NCI-H1436 treated with DMSO at 0.1 percent for 48 hours (cell line): ENCODE measurements around the gene STK11IP.

Experiments
- DNase-seq: peaks from one replicate; lab custom pipeline; 2025; lab: John Stamatoyannopoulos, UW

STK11IP gene

DNA sequence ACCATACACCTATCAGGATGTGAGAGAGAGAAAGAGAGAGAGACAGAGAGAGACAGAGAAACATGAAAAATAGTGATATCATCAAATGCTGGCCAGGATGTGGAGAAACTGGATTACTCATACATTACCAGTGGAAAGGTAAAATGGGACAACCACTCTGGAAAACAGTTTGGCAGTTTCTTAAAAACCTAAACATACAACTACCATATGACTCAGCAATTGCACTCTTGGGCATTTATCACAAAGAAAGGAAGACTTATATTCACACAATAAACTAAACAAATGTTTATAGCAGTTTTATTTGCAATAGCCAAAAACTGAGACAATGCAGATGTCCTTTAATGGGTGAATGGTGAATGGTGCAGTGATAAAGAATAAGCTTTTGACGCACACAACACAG, 58.9 kb downstream of the STK11IP start:
- no peak for DNase-seq

DNA sequence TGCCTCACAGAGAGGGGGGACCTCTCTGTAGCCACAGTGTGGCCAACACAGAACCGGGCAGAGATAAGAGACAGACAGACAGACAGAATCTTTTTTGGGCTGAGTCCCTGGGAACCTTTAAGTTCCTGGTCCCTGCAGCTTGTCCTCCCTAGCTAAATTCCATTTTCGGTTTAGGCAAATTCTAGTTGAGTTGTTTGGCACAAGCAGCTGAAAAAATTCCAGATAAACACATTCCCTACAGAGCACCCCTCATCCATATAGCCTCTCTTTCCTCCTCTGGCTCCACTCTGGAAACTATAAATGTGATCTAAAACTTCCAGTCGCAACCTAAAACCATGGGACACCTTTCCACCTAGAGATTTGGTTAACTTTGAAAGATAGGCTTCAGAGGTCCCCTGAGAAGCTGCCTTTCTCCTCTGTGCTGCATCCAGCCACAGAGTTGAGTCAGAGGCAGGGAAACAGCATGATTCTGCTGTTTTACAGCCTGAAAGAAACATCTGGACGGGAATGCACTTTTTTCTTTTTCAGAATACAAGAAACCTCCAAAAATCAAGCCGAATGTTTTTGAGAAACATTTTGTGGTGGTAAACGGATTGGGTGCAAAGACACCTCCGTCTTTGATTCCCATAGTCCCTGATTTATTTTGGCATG, 60.7 kb downstream of the STK11IP start:
- no peak for DNase-seq

DNA sequence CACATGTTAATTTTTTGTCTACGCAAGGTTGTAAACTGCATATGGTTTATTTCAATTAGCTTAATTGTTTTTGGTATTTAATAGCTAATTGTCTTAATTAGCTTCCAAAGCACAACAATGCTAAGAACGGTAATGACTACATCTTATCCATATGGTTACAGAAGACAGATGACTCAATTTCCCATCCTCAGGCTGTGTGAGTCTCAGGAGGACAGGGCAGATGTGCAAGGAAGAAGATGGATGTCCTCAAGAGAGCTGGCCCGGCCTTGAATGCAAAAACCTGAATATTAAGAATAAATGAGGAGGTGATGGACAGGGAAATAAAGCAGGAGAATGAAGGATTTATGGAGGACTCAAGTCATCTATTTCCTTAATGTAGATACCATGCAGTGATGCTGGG, 61.2 kb downstream of the STK11IP start:
- no peak for DNase-seq

DNA sequence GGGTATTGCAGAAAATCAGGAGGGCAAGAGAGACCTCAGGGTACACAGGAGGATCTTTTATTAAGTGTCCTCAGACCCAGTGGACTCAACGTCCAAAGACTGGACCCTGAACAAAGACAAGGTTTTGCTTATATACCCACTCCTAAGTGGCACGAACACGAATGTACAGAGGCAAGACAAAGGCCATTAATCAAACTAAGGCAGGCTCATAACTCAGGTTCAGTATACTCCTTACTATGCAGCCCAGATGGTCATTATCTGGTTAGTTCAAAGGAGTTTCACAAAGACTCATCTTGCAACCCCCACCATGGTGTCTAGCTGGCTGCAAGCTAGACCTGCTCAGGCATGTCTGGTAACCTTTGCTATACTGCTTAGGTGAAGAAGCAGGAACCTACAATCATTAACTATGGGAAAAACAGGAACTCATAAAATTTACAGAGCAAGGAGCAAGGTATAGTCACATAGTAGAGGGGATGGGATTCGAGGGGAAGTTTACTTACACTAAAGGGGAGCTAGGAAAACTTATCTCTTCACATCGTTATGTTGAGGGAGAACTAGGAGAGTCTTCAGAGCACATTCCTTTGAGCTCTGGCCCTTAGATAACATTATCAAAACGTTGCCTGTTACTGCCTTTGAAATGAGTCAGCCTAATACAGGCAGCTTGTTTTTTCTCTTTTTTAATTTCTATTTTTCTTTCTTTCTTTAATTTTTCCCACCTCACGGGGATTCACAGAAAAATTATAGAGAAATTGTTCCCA, 63.7 kb downstream of the STK11IP start:
- no peak for DNase-seq

DNA sequence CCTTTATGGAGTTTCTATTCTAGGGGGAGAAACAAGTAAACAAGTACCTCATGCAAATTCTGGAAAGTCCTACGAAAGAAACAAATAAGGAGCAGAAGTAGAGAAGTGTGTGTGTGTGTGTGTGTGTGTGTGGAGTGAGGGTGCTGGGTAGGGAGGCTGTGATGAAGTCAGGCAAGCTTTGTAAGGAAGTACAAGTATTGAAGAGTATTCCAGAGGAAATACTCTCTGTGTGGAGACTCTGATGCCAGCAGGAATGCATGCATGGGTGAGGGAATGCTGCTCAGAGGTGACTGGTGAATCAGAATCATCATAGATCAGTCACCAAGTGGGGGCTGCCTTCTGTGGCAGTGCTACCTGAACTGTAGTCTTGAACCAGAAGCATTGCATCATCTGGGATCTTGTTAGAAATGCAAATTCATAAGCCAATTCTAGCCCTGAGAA, 64.3 kb downstream of the STK11IP start:
- DNase-seq, result no peak

DNA sequence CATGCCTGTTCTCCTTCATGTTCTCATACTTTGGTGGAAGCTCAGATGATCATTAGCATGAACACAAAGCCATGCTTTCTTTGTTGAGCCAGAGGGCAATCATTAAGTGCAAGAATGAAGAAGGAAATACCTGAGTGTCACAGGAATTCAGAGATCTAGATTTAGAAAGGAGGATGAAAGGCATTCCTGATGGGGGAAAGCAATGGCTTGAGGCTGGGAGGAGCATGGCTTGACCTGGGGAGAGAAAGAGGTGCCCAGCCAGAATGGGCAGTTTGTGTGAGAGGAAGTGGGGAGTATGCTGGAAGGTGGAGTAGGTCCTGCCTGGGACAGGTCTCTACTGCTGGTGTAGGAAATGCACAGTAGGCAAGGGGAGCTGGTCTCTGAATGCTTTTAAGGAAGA, 64.9 kb downstream of the STK11IP start:
- DNase-seq, result no peak

DNA sequence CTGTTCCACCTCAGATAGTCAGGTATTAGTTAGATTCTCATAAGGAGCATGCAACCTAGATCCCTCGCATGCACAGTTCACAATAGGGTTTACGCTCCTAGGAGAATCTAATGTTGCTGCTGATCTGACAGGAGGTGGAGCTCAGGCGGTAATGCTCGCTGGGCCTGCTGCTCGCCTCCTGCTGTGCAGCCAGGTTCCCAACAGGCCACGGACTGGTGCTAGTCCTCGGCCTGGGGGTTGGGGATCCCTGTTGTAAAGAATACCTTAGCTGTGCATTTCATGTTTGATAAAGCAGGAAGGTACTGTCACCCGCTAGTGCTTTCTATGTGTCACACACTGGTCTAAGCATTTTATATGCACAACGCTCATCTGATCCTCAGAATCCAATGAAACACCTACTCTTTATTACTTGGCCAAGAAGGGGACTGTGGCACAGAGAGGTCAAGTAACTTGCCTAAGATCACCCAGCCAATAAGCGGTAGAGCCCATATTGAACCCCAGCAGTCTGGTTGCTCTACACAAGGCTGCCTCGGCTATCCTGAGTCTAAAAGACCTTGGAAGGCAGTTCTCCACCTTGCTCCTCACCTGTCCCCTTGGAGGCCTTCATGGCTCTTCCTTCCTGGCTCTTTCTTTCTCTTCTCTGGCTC, 65.6 kb downstream of the STK11IP start:
- DNase-seq, result no peak

DNA sequence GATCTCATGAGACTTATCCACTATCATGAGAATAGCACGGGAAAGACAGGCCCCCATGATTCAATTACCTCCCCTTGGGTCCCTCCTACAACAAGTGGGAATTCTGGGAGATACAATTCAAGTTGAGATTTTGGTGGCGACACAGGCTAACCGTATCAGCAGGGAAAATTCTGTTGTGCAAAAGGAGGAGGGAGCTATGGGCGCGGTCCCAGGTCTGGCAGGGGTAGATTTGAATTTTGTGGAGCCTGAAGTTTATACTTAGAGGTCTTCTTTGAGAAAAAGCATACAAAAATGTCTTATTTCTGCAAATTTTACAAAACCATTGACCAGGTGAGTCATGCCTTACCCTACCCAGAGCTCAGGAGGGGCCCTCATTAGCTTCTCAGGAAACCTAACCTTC, 66.4 kb downstream of the STK11IP start:
- DNase-seq, result no peak

DNA sequence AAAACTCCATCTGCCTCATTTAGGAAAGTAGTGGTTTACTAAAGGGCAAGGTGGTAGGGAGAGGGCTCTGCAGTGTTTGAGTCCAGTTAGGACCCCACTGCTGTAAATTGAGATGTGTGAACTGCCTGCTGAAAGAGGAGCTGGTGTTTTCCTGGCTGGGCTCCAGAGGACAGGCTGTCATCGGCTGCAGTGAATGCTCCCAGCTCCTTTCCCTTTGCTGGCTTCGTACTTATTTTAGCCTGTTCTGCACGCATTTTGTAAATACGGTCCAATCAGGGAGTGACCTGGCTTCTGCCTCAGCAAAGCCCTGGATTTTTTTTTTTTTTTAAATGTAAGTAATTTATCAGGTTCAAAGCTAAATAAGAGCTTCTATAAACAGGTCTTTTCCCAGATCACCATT, 67.3 kb downstream of the STK11IP start:
- no peak for DNase-seq

DNA sequence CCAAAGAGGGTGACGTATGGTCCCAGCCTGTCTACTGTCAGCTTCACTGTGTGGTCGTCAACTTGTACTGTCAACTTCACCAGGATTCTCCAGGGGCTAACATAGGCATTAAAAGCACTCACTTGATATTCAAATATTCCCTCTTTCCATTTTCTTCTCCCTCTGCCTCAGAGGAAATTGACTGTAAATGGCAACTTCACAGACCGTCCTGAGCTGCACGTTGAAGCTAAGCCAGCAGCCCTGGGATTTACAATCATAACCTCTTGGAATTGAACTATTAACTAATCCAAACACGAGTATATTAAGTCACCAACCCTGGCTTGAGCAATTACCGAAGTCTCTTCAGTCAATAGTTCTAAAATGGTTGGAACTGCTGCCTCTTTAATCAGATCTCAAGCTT, 68.3 kb downstream of the STK11IP start:
- no peak for DNase-seq
